ENCODE measurements around the gene LHCGR. TPM values are rescaled to one million over a fixed set of nuclear protein-coding genes. Genes with fewer than 3 reads are reported as not detected.

LHCGR gene
- total RNA-seq: not detected in 2 replicates

DNA sequence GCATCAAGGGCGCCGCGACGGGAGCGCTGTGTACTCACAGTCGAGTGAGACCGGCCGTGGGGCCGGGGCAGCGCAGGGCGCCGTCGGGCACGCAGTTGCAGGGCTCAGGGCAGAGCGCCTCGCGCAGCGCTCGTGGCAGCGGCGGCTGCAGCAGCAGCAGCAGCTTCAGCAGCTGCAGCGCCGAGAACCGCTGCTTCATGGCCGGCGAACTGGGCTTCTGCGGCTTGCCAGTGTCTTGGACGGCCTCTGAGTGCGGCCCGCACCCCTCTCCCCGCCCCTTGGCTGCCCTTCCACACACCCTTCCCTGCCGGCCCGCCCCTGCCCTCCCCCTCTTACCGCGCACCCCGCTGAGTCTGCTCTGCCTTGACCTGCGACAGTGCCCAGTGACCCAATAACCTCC lies at the start of gene LHCGR:
TSS of gene LHCGR (minus strand) at position 252 of the 400 bp plus-strand sequence. CDS start at position 199, 53 bp downstream.

Other genes with a start within 250 kb of the LHCGR start
- gene STON1, start 225.6 kb downstream of the LHCGR start, total RNA-seq: 8.2 and 20.9 TPM in 2 replicates
- gene GTF2A1L, start 137.9 kb downstream of the LHCGR start, total RNA-seq: 0.11 and 1.6 TPM in 2 replicates

Data from uterine smooth muscle cell (primary cell).